Fibroblast of the conjunctiva (primary cell): ENCODE results near the gene POP5.

ENCODE experiments used
- DNase-seq: peaks from one replicate; pipeline ENCODE4 v3.0.0-alpha.2; 2010; ENCODE audit warnings: low read depth

The POP5 gene

DNA sequence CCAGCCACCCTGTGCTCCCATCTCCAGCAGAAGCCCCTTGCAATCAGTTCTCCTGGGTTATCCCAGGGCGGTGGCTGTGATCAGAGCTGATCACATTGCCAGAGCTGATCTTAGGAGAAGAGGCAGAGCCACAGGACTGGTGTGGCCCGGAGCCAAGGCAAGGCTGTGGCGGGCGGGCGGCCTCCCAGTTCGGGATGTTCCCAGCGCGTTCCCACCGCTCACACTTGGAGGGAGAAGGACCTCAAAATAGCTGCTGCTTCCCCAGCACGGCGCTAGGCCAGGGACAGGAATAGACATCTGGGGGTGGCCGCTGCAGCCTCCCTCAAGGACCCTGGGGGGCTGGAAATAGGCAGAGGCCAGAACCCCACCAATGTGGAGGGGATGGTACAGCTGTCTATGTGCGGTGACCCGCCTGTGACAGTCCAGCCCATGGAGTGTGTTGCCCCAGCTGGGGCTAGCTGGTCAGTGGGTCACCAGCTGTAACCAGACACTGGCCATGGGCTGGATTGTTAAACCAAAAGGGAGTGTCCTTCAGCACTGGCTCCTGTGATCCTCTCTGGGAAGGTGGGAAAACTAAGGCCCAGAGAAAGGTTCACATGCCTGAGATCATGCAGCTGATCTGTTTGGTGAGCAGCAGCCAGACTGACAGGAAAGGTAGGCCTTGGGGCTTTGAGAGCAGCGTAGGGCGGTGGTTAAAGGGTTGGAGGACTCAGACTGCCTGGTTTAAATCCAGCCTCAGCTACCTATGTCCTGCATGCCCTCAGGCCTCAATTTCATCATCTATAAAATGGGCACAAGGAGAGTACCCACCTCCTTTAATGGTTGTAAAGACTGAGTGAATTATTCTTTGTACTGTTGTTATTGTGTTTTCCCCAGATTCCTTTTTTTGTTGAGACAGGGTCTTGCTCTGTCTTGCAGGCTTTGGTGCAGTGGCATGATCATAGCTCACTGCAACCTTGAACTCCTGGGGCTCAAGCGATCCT lies 8.0 kb upstream of the POP5 start:
- no peak for DNase-seq

DNA sequence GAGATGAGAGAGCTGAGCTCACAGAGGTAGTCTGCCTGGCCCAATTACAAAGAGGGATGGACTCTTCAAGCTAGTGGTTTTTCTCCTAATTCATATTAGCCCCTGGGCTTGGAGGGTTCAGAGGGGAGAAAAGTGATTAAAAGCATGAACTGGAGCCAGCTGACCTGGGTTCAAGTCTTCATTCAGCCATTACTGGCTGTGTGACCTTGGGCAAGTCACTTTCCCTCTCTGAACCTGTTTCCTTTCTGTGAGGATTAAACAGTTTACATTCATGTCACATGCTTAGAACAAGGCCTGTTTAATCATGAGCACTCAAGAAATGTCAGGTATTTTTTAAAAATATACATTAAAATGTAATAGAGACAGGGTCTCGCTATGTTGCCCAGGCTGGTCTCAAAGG lies 7.2 kb upstream of the POP5 start:
- no peak for DNase-seq

DNA sequence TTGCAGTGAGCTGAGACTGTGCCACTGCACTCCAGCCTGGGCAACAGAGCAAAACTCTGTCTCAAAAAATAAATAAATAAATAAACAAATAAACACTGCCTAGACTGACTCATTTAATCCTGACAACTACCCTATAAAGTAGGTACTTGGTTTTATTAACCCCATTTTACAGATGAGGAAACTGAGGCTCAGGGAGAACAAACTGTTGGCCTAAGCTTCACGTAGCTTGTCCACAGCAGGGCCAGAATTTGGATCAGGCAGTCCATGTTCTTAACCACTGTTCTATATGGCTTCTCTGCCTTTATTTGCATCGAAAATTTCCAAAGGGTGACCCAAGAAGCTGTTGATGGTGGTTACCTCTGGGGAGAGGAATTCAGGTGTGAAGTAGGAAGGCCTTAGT lies 5.7 kb upstream of the POP5 start:
- no peak for DNase-seq

DNA sequence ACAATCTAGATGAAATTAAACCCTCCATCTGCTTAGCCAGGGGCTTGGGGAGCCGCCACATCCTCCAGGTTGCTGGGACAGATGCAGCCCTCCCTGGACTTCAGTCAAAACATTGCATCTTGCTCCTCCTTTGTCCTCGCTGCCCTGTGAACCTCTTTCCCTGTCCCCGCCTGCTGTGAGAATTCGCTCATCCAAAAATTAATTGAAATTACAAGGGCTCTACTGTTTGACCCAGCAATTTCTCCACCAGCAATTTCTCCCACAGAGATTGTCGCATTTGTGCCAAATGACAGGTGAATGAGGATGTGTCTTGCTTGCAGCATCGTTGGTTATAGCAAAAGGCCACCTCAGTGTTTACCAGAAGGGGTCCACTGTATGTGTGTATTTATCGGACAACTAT lies 5.0 kb upstream of the POP5 start:
- no peak for DNase-seq

DNA sequence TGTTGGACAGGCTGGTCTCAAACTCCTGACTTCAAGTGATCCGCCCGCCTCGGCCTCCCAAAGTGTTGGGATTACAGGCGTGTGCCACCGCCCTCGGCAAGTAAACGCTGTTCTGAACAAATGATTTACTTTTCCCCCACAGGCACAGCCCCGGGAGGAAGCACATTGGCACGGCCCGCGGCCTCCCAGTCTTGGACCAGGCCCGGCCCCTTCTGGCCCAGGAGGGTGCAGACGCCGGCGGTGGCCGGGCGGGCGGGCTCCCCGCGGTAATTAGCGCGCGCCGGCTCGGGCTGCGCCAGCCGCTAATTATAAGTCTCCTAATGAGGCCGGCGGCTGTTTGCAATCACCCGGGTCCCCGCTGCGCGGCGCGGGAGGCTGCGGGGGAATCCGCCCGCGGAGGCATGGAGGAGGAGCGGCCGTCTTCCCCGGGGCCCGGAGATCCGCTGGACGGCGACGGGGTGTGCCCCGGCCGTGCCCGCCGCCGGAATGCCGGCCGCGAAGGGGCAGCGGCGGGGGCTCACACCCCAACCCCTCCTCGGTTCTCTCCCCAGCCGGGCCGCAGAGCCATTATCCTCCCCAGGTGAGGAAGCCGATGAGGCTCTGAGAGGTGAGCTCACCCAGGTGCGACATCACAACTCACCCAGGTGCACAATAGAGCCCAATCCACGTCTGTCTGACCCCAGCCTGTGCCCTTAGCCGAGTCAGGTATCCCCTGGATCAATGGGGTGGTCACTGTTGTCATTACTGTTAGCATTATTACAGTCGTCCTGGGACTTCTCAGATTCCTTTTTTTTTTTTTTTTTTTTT lies 3.3 kb upstream of the POP5 start:
- DNase-seq = no peak

DNA sequence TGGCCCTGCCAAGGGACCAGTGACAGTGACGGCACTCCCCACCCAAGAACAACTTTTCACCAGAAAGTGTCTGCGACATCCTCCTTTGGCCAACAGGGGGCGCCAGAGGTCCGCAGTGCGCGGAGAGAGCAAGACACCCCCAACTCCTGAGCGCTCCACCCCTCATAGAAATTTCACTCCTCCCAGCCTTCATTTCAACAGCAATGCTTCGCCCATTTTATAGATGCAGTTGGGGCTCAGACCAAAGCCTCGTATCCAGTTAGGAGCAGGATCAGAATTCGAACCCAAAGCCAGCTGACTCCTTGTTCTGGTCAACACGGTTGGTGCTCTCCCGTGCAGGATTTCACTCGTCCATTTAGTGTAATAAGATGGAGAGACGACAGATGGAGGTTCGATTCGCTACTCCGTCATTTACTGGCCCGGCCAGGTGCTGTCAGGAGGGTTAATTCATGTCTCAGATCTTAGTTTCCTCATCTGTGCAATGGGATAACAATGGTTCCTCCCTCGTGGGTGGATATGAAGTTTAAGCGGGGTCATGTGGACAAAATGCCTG lies 2.4 kb upstream of the POP5 start:
- DNase-seq = peak; percentile 46

DNA sequence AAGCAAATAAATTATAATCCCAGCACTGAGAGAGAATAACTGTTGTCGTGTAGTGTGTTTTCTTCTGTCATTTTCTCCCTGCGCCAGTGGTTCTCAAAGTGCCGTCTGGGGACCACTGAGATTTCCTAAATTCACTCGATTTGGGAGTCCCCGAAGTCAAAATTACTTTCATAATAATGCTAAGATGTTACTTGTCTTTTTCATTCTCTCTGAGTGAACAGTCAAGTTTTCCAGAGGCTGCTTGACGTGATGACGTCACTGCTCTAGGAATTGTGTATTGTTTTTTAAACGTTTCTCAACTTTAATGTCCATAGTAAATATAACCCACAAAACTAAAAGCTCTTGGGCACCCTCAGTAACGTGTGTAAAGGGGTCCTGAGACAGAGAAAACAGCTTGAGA lies 796 bp upstream of the POP5 start:
- no peak for DNase-seq

DNA sequence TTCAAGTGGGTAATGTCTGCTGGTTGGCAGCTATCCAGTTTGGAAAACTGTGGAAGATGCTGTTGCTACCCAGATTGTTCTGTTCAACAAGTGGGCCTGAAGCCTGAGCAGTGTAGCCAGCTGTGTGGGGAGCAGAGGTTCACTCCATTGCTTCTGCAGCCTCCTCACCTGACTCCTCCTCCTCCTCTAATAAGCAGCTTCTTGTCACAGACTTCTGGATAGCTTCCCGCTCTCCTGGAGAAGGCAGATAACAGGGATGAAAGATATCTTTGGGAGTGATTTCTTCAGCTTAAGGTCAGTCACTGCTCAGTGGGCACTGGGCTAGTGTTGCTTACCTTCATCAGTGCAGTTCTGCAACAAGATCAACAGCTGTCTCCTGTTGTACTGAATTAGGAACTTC lies 2.0 kb downstream of the POP5 start:
- DNase-seq = no peak

DNA sequence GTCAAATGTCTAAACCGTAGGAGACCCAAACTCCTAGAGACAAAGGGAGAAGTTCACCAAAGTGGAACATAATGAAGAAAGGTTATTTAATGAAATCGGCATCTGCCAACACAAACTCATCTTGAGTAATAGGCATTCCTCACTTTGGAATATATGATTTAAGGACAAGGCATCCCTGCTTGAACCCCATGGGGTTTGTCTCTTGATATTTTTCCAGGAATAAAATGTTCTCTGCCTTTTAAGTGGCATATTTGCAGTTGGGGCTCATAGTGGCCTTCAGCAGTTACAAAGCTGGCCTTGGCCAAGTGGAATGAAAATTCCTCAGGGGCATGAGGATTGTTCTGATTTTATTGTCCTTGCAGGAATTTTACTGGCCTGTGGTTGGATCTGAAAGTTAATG lies 7.1 kb downstream of the POP5 start:
- no peak for DNase-seq

DNA sequence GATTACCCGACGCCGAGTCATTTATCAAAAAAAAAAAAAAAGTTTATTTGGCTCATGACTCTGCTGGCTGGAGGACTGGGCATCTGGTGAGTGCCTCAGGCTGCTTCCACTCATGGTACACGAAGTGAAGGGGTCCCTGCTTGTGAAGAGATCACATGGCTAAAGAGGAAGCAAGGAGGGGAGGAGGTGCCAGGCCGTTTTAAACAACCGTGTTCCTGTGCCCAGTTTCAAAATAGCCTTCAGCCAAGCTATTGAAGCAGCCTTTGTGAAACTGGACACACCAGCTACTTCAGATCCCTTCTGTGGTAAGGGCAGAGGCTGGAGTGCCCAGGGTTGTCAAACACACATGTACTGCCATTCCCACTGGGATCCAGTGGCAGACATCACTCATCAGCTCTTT lies 7.6 kb downstream of the POP5 start:
- no peak for DNase-seq

DNA sequence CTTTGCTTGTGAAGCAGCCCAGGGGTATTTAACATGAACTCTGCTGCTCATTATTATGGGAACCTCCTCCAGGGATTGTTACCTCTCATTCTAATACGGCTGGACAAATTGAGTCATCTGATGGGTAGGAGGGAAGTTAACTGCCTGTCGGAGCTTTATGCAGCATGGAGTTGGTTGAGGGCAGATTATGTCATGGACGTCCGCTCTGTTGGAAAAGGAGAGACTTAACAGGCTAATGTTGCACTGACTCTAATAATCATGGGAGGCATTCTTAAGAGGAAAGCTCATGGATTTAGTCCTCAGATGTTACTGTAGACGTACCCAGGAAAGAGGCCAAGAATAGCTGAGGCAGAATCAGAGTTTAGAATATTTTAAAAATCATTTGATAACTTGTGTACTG lies 9.9 kb downstream of the POP5 start:
- DNase-seq = no peak

DNA sequence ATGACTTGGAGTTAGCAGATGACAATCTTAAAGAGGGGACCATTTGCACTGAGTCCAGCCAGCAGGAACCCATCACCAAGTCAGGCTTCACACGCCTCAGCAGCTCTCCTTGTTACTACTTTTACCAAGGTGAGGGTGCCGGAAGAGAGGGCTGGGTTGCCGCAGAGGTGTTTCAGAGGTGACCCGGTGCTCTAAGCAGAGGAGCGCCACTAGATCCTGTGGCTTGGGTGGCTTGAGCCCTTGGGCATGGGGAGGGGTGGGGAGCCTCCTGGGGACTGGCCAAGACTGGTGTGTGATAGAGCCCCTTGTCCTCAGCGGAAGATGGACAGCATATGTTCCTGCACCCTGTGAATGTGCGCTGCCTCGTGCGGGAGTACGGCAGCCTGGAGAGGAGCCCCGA lies 17.7 kb downstream of the POP5 start:
- no peak for DNase-seq

DNA sequence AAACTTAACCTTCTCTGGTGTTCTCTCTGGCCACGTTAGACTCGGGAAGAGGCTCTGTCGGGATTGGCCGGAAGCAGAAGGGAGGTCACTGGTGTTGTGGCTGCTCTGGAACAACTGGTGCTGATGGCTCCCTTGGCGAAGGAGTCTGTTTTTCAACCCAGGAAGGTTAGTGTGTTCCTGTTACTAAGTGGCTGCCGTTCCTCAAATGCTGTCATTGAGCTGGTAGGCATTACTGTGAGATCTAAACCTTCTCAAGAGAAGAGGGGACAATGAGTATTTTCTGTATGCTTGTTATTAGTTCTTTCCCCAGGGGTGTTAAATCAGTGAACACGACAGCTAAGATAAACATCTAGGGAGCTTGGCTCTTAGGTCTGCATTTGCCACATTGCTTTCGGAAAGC lies 18.3 kb downstream of the POP5 start:
- DNase-seq = no peak

DNA sequence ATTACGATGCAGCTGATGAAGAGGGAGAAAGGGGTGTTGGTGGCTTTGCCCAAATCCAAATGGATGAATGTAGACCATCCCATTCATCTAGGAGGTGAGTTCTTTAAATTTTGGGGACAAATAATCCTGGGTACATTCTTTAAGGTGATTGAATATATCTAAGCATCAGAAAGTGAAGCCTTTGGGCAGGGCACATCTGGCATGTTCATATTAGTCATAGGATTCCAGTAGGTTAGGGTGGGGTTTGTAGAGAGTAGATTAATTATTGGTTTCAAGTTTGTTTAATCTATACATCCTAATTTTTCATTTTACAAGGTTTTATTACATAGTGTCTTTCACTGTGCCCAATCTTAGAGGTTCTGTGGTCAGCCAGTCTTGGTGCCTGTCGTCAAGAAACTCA lies 23.6 kb downstream of the POP5 start:
- no peak for DNase-seq

DNA sequence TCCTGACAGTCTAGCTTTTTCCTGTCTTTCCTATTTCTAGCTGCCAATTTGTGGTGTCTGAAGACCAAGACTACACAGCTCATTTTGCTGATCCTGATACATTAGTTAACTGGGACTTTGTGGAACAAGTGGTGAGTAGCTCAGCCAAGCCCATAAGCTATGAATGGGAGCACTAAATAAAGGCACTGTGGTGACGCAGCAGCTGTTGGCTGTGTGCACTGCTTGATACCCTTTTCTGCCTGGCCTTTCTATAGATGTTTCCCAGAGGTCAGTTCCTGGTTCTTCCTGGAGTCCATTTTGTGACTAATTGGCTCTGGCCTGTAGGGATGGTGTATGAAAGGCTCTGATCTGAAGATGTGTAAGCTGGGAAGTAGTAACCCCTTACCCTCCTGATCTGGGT lies 26.5 kb downstream of the POP5 start:
- DNase-seq = no peak

DNA sequence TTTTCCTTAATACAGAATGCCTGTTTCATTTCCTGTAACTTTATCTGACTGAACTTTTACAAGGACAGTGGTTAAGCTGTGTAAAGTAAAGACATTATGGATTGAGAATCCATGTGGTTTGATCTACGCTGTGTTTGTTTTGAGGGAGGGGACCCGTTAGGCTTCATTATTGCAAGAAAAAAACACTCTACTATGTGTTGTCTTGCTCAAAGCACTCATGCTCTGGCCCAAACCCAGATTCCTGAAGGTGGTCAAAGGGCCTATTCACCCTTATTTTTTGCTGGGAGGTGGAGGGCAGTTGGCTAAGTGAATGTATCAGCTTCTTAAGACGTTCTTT lies 35.2 kb downstream of the POP5 start:
- DNase-seq = no peak

DNA sequence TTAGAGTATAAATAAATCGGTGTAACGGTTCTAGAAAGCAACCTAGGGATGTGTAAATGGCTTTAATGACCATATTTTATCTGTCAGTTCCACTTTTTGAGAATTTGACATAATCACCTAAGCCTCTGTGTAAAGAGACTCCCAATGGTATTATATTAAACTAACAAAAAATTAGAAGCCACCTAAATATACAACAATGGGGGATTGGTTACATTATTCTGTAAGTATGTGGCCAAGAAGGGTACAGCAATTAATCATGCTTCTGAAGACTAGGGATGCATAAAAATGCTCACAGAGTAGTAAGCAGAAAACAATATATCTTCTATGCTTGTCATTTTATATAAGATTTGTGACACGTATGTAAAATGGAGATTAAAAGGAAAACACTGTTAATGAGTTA lies 36.5 kb downstream of the POP5 start:
- no peak for DNase-seq

DNA sequence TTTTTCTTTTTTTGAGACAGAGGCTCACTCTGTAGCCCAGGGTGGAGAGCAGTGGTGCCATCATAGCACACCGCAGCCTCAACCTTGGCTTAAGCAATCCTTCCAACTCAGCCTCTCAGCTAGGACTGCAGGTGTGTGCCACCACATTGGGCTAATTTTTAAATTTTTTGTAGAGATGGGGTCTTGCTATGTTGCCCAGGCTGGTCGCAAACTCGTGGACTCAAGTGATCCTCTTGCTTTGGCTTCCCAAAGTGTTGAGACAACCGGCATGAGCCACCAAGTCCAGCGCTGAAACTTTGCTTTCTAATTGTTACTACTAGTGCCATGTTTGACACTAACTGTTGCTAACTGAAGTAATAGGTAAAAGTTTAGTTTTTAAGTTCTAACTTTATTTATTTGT lies 39.0 kb downstream of the POP5 start:
- DNase-seq = no peak

DNA sequence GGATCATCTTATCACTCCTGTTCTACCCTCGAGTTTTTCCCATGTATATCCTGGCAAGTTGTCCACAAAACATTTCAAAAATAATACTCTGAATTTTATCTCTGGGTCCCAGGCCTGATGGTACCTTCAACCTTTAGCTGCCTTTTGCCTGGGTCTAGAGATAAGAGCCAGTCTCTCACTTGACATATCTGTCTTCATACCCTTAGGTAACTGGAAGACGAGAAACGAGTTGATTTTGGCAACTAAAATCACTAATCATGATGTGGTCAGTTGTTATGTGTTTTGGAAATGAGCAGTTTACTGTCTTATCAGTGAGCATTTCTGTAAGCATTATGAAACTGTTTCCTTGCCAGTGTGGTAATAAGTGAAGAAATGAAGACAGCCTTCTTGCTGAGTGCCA lies 40.8 kb downstream of the POP5 start:
- no peak for DNase-seq

DNA sequence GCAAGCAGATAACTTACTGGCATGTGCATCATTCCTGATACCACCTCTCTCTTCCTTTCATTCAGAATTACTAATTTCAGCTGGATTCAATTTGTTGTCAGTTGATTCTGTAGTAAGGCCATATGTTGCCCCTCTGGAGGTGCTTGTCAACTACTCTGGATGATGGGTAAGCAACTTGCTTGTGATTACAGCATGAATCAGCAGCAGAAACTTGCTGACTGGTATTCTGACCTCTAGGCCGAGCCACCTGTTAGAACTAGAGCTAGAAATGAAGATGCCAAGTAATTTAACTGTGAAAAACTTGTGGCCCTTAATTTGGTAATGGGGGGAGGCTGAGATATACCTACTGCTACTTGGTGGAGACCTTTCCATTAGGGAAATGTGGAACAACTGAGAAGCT lies 41.9 kb downstream of the POP5 start:
- DNase-seq = no peak

DNA sequence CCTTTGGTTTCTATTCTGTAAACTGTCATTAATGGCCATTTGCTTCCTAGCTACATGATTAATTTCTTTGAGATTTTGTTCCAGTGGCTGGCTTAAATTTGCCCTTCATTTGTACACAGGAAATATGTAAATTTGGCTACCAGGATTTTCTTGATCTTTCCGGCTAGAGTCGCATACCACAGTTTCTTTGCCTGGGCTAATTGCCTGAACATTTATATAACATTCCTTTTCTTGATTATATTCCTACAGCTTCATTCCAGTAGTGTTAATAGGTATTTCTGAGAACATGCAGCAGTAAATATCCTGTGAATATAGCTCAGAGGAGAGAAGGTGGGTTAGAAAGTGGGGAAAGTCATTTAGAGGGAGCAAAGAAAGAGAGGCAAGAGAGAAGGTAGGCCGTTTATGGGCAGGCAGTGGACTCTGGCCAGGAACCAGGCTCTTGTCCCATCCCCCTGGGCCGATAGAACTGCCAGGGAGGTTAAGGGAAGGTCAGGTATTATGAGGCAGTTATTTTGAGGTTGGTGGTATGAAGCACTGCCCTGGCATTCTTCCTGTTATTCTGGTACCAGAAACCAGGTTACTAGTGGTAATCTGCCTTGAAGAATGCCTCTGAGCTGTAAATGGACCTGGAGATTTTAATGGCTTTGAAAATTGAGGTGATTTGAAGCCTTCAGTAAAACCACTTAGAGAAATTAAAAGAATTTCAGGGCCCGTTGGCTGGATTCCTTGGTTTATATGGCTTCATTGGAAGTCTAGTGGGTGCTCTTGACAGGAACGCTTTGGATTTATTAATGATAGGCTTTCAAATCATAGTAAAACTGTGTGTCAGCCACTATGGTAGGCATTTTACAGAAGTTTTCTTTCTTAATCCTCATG lies 42.7 kb downstream of the POP5 start:
- no peak for DNase-seq

DNA sequence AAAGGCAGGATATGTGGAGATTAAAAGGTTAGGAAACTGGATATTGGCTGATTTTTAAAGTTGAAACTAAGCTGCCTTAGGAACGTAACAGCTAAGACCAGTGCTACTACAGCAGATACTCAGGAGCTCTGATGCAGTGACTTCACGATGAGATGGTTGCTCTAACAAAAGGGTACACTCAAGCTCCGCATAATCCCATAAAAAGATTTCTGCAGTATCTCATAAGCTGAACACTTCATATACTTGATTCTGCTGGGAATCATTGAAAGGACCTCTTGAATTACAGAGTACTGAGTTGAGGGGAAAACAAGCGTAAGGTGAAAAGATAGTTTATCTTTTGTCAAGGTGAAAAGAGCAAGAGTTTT lies 43.4 kb downstream of the POP5 start:
- DNase-seq = no peak
